ENCODE results near the gene AADACL4.

The AADACL4 gene

GRCh38 chr1:12613180-12613579 is 30.7 kb upstream of the AADACL4 start:
- DNase-seq (ENCODE audit: low spot score), result no peak

GRCh38 chr1:12614402-12615158 is 29.3 kb upstream of the AADACL4 start:
- no peak for DNase-seq (ENCODE audit: low spot score)

- no peak for DNase-seq (ENCODE audit: low spot score)
These were observed 28.6 kb upstream of the AADACL4 start for GRCh38 chr1:12615159-12615864.

GRCh38 chr1:12615865-12616708 is 27.8 kb upstream of the AADACL4 start:
- peak; percentile 64 for DNase-seq (ENCODE audit: low spot score)

- DNase-seq (ENCODE audit: low spot score), result no peak
These were observed 27.0 kb upstream of the AADACL4 start for GRCh38 chr1:12616709-12617373.

- no peak for DNase-seq (ENCODE audit: low spot score)
These were observed 26.4 kb upstream of the AADACL4 start for GRCh38 chr1:12617511-12617900.

- peak; percentile 86 for DNase-seq (ENCODE audit: low spot score)
These were observed 25.8 kb upstream of the AADACL4 start, which contains the start of gene DHRS3 for GRCh38 chr1:12617901-12618660. Gene DHRS3, minus strand, starts transcription at chr1:12618210. Its CDS starts 862 bp downstream, at chr1:12617348.

- DNase-seq (ENCODE audit: low spot score), result no peak
These were observed 25.3 kb upstream of the AADACL4 start for GRCh38 chr1:12618661-12618964.

GRCh38 chr1:12618965-12619791 is 24.7 kb upstream of the AADACL4 start:
- DNase-seq (ENCODE audit: low spot score), result peak; percentile 66

- DNase-seq (ENCODE audit: low spot score), result peak; percentile 78
These were observed 23.9 kb upstream of the AADACL4 start for GRCh38 chr1:12619792-12620487.

GRCh38 chr1:12620488-12620865 is 23.4 kb upstream of the AADACL4 start:
- no peak for DNase-seq (ENCODE audit: low spot score)

- DNase-seq (ENCODE audit: low spot score), result no peak
These were observed 23.0 kb upstream of the AADACL4 start for GRCh38 chr1:12620931-12621330.

GRCh38 chr1:12621346-12622335 is 22.2 kb upstream of the AADACL4 start:
- DNase-seq (ENCODE audit: low spot score), result no peak

- DNase-seq (ENCODE audit: low spot score), result no peak
These were observed 21.4 kb upstream of the AADACL4 start for GRCh38 chr1:12622506-12622905.

GRCh38 chr1:12625276-12625675 is 18.6 kb upstream of the AADACL4 start:
- DNase-seq (ENCODE audit: low spot score), result no peak

GRCh38 chr1:12626888-12627287 is 17.0 kb upstream of the AADACL4 start:
- DNase-seq (ENCODE audit: low spot score), result no peak

GRCh38 chr1:12627296-12627695 is 16.6 kb upstream of the AADACL4 start:
- DNase-seq (ENCODE audit: low spot score), result no peak

- DNase-seq (ENCODE audit: low spot score), result peak; percentile 55
These were observed 14.4 kb upstream of the AADACL4 start for GRCh38 chr1:12629511-12629956.
